GM18870 (cell line): ENCODE measurements around the gene PSMA5.
"Not testable (repeated sequence)": the region's sequence is repeated elsewhere in the genome, so short reads cannot be mapped to it uniquely, and the experiment has no call there.

Experiments
- ATAC-seq: cut with Tn5 transposase; IDR thresholded peaks from one replicate; pipeline ENCODE4 v1.9.1; 2021; ENCODE audit warnings: moderate library complexity; ENCODE audit not compliant: unreplicated experiment

PSMA5 gene

GRCh38 chr1:109393617-109394233 is 32.5 kb downstream of the PSMA5 start:
- ATAC-seq, result no peak

GRCh38 chr1:109392788-109393616 is 33.2 kb downstream of the PSMA5 start:
- ATAC-seq, result no peak

GRCh38 chr1:109392037-109392787 is 34.0 kb downstream of the PSMA5 start:
- ATAC-seq, result no peak

- ATAC-seq, result peak; percentile 68
Observed at GRCh38 chr1:109391626-109392025, 34.6 kb downstream of the PSMA5 start.

GRCh38 chr1:109391157-109391556 is 35.1 kb downstream of the PSMA5 start:
- no peak for ATAC-seq

- ATAC-seq, result no peak
Observed at GRCh38 chr1:109389638-109390341, 36.5 kb downstream of the PSMA5 start.

- ATAC-seq, result no peak
Observed at GRCh38 chr1:109388884-109389637, 37.2 kb downstream of the PSMA5 start.

- ATAC-seq, result no peak
Observed at GRCh38 chr1:109388208-109388711, 38.0 kb downstream of the PSMA5 start.

- no peak for ATAC-seq
Observed at GRCh38 chr1:109386054-109386717, 40.1 kb downstream of the PSMA5 start.

GRCh38 chr1:109385417-109385816 is 40.8 kb downstream of the PSMA5 start:
- no peak for ATAC-seq

GRCh38 chr1:109383854-109384253 is 42.4 kb downstream of the PSMA5 start:
- ATAC-seq, result no peak

GRCh38 chr1:109383087-109383779 is 43.0 kb downstream of the PSMA5 start:
- ATAC-seq, result no peak

- no peak for ATAC-seq
Observed at GRCh38 chr1:109381573-109381972, 44.7 kb downstream of the PSMA5 start.

- ATAC-seq, result no peak
Observed at GRCh38 chr1:109379907-109380306, 46.3 kb downstream of the PSMA5 start.

GRCh38 chr1:109379422-109379821 is 46.8 kb downstream of the PSMA5 start:
- ATAC-seq, result no peak

- ATAC-seq, result no peak
Observed at GRCh38 chr1:109377698-109378097, 48.5 kb downstream of the PSMA5 start.

- ATAC-seq, result not testable (repeated sequence)
Observed at GRCh38 chr1:109373696-109374095, 52.6 kb downstream of the PSMA5 start.

- no peak for ATAC-seq
Observed at GRCh38 chr1:109373126-109373525, 53.1 kb downstream of the PSMA5 start.

- no peak for ATAC-seq
Observed at GRCh38 chr1:109372281-109372680, 54.0 kb downstream of the PSMA5 start.
